NCI-H187 treated with DMSO at 0.1 percent for 48 hours (cell line): ENCODE results near the gene RNU2-63P.
"Not testable (repeated sequence)": the region's sequence is repeated elsewhere in the genome, so short reads cannot be mapped to it uniquely, and the experiment has no call there.

Experiments used
- DNase-seq: peaks from one replicate; lab custom pipeline; 2025; lab: John Stamatoyannopoulos, UW

Gene RNU2-63P

GRCh38 chr2:88016086-88016959 is at the start of gene RNU2-63P:
TSS of gene RNU2-63P (minus strand) at chr2:88016547.
- DNase-seq, result no peak

GRCh38 chr2:88061295-88061694 is 44.9 kb upstream of the RNU2-63P start:
- DNase-seq, result no peak

- no peak for DNase-seq
These were observed 44.5 kb upstream of the RNU2-63P start for GRCh38 chr2:88060907-88061275.

GRCh38 chr2:88059979-88060906 is 43.9 kb upstream of the RNU2-63P start:
- DNase-seq, result no peak

GRCh38 chr2:88058191-88058590 is 41.8 kb upstream of the RNU2-63P start:
- no peak for DNase-seq

- DNase-seq, result no peak
These were observed 41.1 kb upstream of the RNU2-63P start for GRCh38 chr2:88057437-88057844.

- DNase-seq, result peak; percentile 73
These were observed 39.2 kb upstream of the RNU2-63P start, which contains the start of gene KRCC1 for GRCh38 chr2:88055371-88056128. TSS of gene KRCC1 (minus strand) at chr2:88055783. CDS start at chr2:88028563, 27,220 bp downstream.

- no peak for DNase-seq
These were observed 38.5 kb upstream of the RNU2-63P start for GRCh38 chr2:88054782-88055370.

GRCh38 chr2:88053934-88054781 is 37.8 kb upstream of the RNU2-63P start:
- no peak for DNase-seq

- no peak for DNase-seq
These were observed 36.9 kb upstream of the RNU2-63P start for GRCh38 chr2:88053296-88053695.

- no peak for DNase-seq
These were observed 35.4 kb upstream of the RNU2-63P start for GRCh38 chr2:88051792-88052191.

GRCh38 chr2:88049622-88050021 is 33.3 kb upstream of the RNU2-63P start:
- DNase-seq, result no peak

- DNase-seq, result no peak
These were observed 32.2 kb upstream of the RNU2-63P start for GRCh38 chr2:88048541-88048940.

GRCh38 chr2:88045561-88045960 is 29.2 kb upstream of the RNU2-63P start:
- DNase-seq, result not testable (repeated sequence)

- no peak for DNase-seq
These were observed 26.1 kb upstream of the RNU2-63P start for GRCh38 chr2:88042476-88042875.

- no peak for DNase-seq
These were observed 22.1 kb upstream of the RNU2-63P start for GRCh38 chr2:88038263-88039105.

- DNase-seq, result no peak
These were observed 20.3 kb upstream of the RNU2-63P start for GRCh38 chr2:88036606-88037005.

- no peak for DNase-seq
These were observed 19.8 kb upstream of the RNU2-63P start for GRCh38 chr2:88036182-88036581.

- no peak for DNase-seq
These were observed 15.8 kb upstream of the RNU2-63P start for GRCh38 chr2:88032070-88032702.
